Epithelial cell of alveolus of lung (primary cell): ENCODE results near the gene PCDHB13. TPM values are rescaled to one million over a fixed set of nuclear protein-coding genes. Genes with fewer than 3 reads are reported as not detected.

Experiments
- total RNA-seq: library from RNA; depleted of rRNA; stranded (reverse); fragments of >200 nt; gene quantifications from 2 replicates; pipeline ENCODE4 v1.2.1, GENCODE V29; 2015

The PCDHB13 gene
- total RNA-seq, result 0.26 and 1.0 TPM in 2 replicates

GRCh38 chr5:141213656-141214339 is at the start of gene PCDHB13:
TSS of gene PCDHB13 (plus strand) at chr5:141213919. CDS start at chr5:141214124, 205 bp downstream.

GRCh38 chr5:141172381-141173204 is 41.1 kb upstream of the PCDHB13 start, which contains the start of gene PCDHB7:
TSS of gene PCDHB7 (plus strand) at chr5:141172644. CDS start at chr5:141172836, 192 bp downstream.

GRCh38 chr5:141177577-141178191 is 36.0 kb upstream of the PCDHB13 start, which contains the start of gene PCDHB8:
TSS of gene PCDHB8 (plus strand) at chr5:141177790. CDS start at chr5:141178035, 245 bp downstream.

GRCh38 chr5:141182248-141182647 is 31.5 kb upstream of the PCDHB13 start, which contains the start of gene PCDHB16:
TSS of gene PCDHB16 (plus strand) at chr5:141182387. CDS start at chr5:141182560, 173 bp downstream.

DNA sequence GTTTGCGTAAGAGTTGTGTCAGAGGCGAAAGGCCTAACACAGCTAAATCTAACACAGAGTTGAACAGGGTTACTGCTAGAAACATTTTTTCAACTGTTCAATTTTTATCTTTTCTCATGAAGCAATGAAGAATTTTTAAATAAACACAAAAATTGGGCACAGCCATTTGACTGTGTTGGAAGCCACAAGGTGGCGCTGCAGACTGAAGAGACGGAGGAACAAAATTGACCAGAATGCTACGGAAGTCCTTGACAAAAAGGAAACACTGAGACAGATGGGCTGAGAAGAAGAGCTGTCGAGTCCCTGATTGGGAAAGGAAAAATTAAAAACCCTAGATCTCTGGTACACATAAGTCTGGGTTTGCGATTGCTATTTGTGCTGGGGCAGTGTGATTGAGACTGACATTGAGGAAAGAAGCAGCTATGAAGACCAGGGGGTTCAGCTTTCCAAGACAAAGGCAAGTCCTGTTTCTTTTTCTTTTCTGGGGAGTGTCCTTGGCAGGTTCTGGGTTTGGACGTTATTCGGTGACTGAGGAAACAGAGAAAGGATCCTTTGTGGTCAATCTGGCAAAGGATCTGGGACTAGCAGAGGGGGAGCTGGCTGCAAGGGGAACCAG is 26.7 kb upstream of the PCDHB13 start, which contains the start of gene PCDHB9:
Gene PCDHB9 (plus strand): TSS at position 265 of the 616 bp plus-strand sequence. CDS start 158 bp downstream, at position 423.

GRCh38 chr5:141192110-141192725 is 21.5 kb upstream of the PCDHB13 start, which contains the start of gene PCDHB10:
TSS of gene PCDHB10 (plus strand) at chr5:141192353. CDS start at chr5:141192553, 200 bp downstream.

GRCh38 chr5:141199359-141200235 is 14.1 kb upstream of the PCDHB13 start, which contains the start of gene PCDHB11:
TSS of gene PCDHB11 (plus strand) at chr5:141199627. CDS start at chr5:141199775, 148 bp downstream.

DNA sequence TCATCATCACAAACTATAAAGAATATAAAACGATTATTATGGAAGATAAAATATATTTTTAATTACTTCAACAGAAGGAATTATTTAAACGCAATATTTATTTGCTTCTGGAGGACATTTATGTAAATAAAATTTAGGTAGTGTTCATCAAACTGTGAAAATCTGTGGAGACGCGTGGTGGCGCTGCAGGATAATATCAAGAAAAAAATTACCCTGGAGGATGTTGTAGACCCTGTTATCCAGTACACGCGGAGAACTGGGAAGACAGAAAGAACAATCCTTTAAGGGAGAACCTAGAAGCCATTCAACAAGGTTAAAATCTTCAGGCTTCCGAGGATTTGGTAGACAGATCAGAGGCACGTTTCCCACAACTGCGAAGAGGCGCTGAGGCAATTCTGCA is 5.2 kb upstream of the PCDHB13 start, which contains the start of gene PCDHB12:
Gene PCDHB12 (plus strand): TSS at position 242 of the 400 bp plus-strand sequence. CDS start 189 bp downstream, outside the sequence.

GRCh38 chr5:141223112-141223783 is 9.5 kb downstream of the PCDHB13 start, which contains the start of gene PCDHB14:
TSS of gene PCDHB14 (plus strand) at chr5:141223343. CDS start at chr5:141223506, 163 bp downstream.

GRCh38 chr5:141245250-141245717 is 31.6 kb downstream of the PCDHB13 start, which contains the start of gene PCDHB15:
TSS of gene PCDHB15 (plus strand) at chr5:141245395. CDS start at chr5:141245579, 184 bp downstream.

Other genes with a start within 250 kb of the PCDHB13 start
- gene PCDHAC2, start 247.4 kb upstream of the PCDHB13 start, total RNA-seq, result 0.39 TPM in 1 of 2 replicates, not detected in the other
- gene PCDHB1, start 162.5 kb upstream of the PCDHB13 start, total RNA-seq, result not detected in 2 replicates
- gene PCDHB2, start 119.3 kb upstream of the PCDHB13 start, total RNA-seq, result under 0.01 and 1.2 TPM in 2 replicates
- gene PCDHB3, start 113.4 kb upstream of the PCDHB13 start, total RNA-seq, result 0.13 and 0.16 TPM in 2 replicates
- gene PCDHB4, start 92.1 kb upstream of the PCDHB13 start, total RNA-seq, result under 0.01 TPM in 1 of 2 replicates, not detected in the other
- 0.39 and 1.3 TPM in 2 replicates for gene PCDHB5, start 78.7 kb upstream of the PCDHB13 start, total RNA-seq
- 0.64 TPM in 1 of 2 replicates, not detected in the other for gene PCDHB6, start 63.9 kb upstream of the PCDHB13 start, total RNA-seq
- gene PCDHB7, start 41.3 kb upstream of the PCDHB13 start, total RNA-seq, result under 0.01 and 1.9 TPM in 2 replicates
- gene PCDHB8, start 36.1 kb upstream of the PCDHB13 start, total RNA-seq, result not detected in 2 replicates
- gene PCDHB16, start 31.5 kb upstream of the PCDHB13 start, total RNA-seq, result 0.08 and 0.13 TPM in 2 replicates
- 0.08 TPM in 1 of 2 replicates, not detected in the other for gene PCDHB9, start 26.8 kb upstream of the PCDHB13 start, total RNA-seq
- 0.13 and 0.24 TPM in 2 replicates for gene PCDHB10, start 21.6 kb upstream of the PCDHB13 start, total RNA-seq
- gene PCDHB11, start 14.3 kb upstream of the PCDHB13 start, total RNA-seq, result 0.13 and 1.7 TPM in 2 replicates
- 0.08 TPM in 1 of 2 replicates, not detected in the other for gene PCDHB12, start 5.2 kb upstream of the PCDHB13 start, total RNA-seq
- gene PCDHB14, start 9.4 kb downstream of the PCDHB13 start, total RNA-seq, result 1.4 TPM in 1 of 2 replicates, not detected in the other
- under 0.01 and 0.48 TPM in 2 replicates for gene PCDHB15, start 31.5 kb downstream of the PCDHB13 start, total RNA-seq
- gene SLC25A2, start 90.1 kb downstream of the PCDHB13 start, total RNA-seq, result not detected in 2 replicates
- gene TAF7, start 106.9 kb downstream of the PCDHB13 start, total RNA-seq, result 45.3 and 69.6 TPM in 2 replicates
- 0.13 and 0.64 TPM in 2 replicates for gene PCDHGA1, start 116.6 kb downstream of the PCDHB13 start, total RNA-seq
- 0.39 and 3.8 TPM in 2 replicates for gene PCDHGA2, start 124.8 kb downstream of the PCDHB13 start, total RNA-seq
- 0.65 and 0.72 TPM in 2 replicates for gene PCDHGA3, start 129.9 kb downstream of the PCDHB13 start, total RNA-seq
- gene PCDHGB1, start 136.2 kb downstream of the PCDHB13 start, total RNA-seq, result 0.39 and 2.2 TPM in 2 replicates
- gene PCDHGA4, start 141.1 kb downstream of the PCDHB13 start, total RNA-seq, result 0.78 and 6.0 TPM in 2 replicates
- gene PCDHGB2, start 146.1 kb downstream of the PCDHB13 start, total RNA-seq, result 0.39 and 3.0 TPM in 2 replicates
- gene PCDHGA5, start 150.2 kb downstream of the PCDHB13 start, total RNA-seq, result 0.13 and 1.3 TPM in 2 replicates
- 0.39 and 6.1 TPM in 2 replicates for gene PCDHGB3, start 156.3 kb downstream of the PCDHB13 start, total RNA-seq
- 1.0 and 3.0 TPM in 2 replicates for gene PCDHGA6, start 160.0 kb downstream of the PCDHB13 start, total RNA-seq
- gene PCDHGA7, start 168.8 kb downstream of the PCDHB13 start, total RNA-seq, result 0.65 and 4.0 TPM in 2 replicates
- 3.7 and 9.3 TPM in 2 replicates for gene PCDHGB4, start 173.8 kb downstream of the PCDHB13 start, total RNA-seq
- 0.65 and 1.2 TPM in 2 replicates for gene PCDHGA8, start 178.7 kb downstream of the PCDHB13 start, total RNA-seq
- 7.6 and 13.0 TPM in 2 replicates for gene PCDHGB5, start 184.0 kb downstream of the PCDHB13 start, total RNA-seq
- 1.4 and 7.8 TPM in 2 replicates for gene PCDHGA9, start 188.9 kb downstream of the PCDHB13 start, total RNA-seq
- gene PCDHGB6, start 194.1 kb downstream of the PCDHB13 start, total RNA-seq, result 1.2 and 5.7 TPM in 2 replicates
- 3.4 and 11.8 TPM in 2 replicates for gene PCDHGA10, start 199.1 kb downstream of the PCDHB13 start, total RNA-seq
- gene PCDHGB7, start 203.8 kb downstream of the PCDHB13 start, total RNA-seq, result 7.2 and 23.6 TPM in 2 replicates
- 5.9 and 13.7 TPM in 2 replicates for gene PCDHGA11, start 207.1 kb downstream of the PCDHB13 start, total RNA-seq
- gene PCDHGA12, start 216.6 kb downstream of the PCDHB13 start, total RNA-seq, result 10.2 and 17.4 TPM in 2 replicates